A673 (cell line): ENCODE data around the gene CNIH1.

Source experiments
- CTCF ChIP-seq: fragments of 300-800, 200-600 bp; sonication (generic); conservative IDR thresholded peaks from 2 replicates; pipeline ENCODE4 v1.5.1; 2017; ENCODE audit warnings: low read depth, mild to moderate bottlenecking, antibody characterized with exemption, low read length, moderate library complexity, mixed read lengths
- EZH2 ChIP-seq: fragments of 200-600 bp; sonication (generic); IDR thresholded peaks from 2 replicates; pipeline ENCODE4 v1.6.1; 2017; ENCODE audit warnings: borderline replicate concordance, low read depth, mild to moderate bottlenecking, mixed read lengths, antibody characterized with exemption, low read length; ENCODE audit not compliant: poor library complexity, severe bottlenecking

- TF ChIP-seq CTCF, result no peak
- TF ChIP-seq EZH2, result no peak
These were observed 12.1 kb upstream of the CNIH1 start for GRCh38 chr14:54453252-54453651.
